ENCODE results near the gene MALAT1.
"Not testable (repeated sequence)": the region's sequence is repeated elsewhere in the genome, so short reads cannot be mapped to it uniquely, and the experiment has no call there.

The MALAT1 gene

GRCh38 chr11:65459552-65459951, 39.3 kb upstream of the MALAT1 start:
- Histone ChIP-seq H3K27me3 (ENCODE audit: low read length) (no peaks in the 10 kb centered on the region), H3F3A (ENCODE audit: insufficient read depth) (peaks cover 34% of the 10 kb centered on the region), H3K79me2 (ENCODE audit: insufficient read depth, low read length) (peaks cover 19% of the 10 kb centered on the region), H3K9me3 (ENCODE audit: insufficient read depth, low read length) (no peaks in the 10 kb centered on the region), H3K36me3 (ENCODE audit: low read length) (no peaks in the 10 kb centered on the region), H4K20me1 (ENCODE audit: low read depth, low read length) (no peaks in the 10 kb centered on the region), H3K4me3 (ENCODE audit: insufficient read depth, low read length, poor library complexity, severe bottlenecking) (no peak overlapping the region), H3K9ac (ENCODE audit: low read length) (no peak overlapping the region), H3K9me2 (replicated peaks; ENCODE audit: insufficient read depth, low read length) (no peaks in the 10 kb centered on the region), H2AFZ (ENCODE audit: low read depth, low read length, severe bottlenecking) (no peak overlapping the region), H3K27ac (ENCODE audit: low read depth, low read length) (no peak overlapping the region), H3K4me2 (ENCODE audit: low read depth, low read length, poor library complexity, severe bottlenecking) (no peak overlapping the region)
- TF ChIP-seq EZH2phosphoT487 (conservative IDR thresholded peaks at IDR 0.05; ENCODE audit: low read length): no peak
- TF ChIP-seq CTCF (IDR thresholded peaks at IDR 0.05; ENCODE audit: insufficient read depth, low read length, poor library complexity, severe bottlenecking): no peak

- not testable (repeated sequence) for H3K4me3 ChIP-seq (ENCODE audit: insufficient read depth, low read length, poor library complexity, severe bottlenecking); H3K36me3 ChIP-seq (ENCODE audit: low read length); H2AFZ ChIP-seq (ENCODE audit: low read depth, low read length, severe bottlenecking)
Observed at GRCh38 chr11:65465471-65465870, 33.4 kb upstream of the MALAT1 start.

GRCh38 chr11:65467306-65467705, 31.5 kb upstream of the MALAT1 start:
- not testable (repeated sequence) for H3K9me3 ChIP-seq (ENCODE audit: insufficient read depth, low read length); H3K4me2 ChIP-seq (ENCODE audit: low read depth, low read length, poor library complexity, severe bottlenecking); H3K27me3 ChIP-seq (ENCODE audit: low read length); H3K4me3 ChIP-seq (ENCODE audit: insufficient read depth, low read length, poor library complexity, severe bottlenecking); H3K27ac ChIP-seq (ENCODE audit: low read depth, low read length); H3K9ac ChIP-seq (ENCODE audit: low read length); H3K36me3 ChIP-seq (ENCODE audit: low read length); H3K9me2 ChIP-seq (replicated peaks; ENCODE audit: insufficient read depth, low read length); H4K20me1 ChIP-seq (ENCODE audit: low read depth, low read length); H3K79me2 ChIP-seq (ENCODE audit: insufficient read depth, low read length); H2AFZ ChIP-seq (ENCODE audit: low read depth, low read length, severe bottlenecking); H3F3A ChIP-seq (ENCODE audit: insufficient read depth)

More at GRCh38 chr11:65465471-65465870, 33.4 kb upstream of the MALAT1 start:
- not testable (repeated sequence) for H3K9me2 ChIP-seq (replicated peaks; ENCODE audit: insufficient read depth, low read length); H3K27ac ChIP-seq (ENCODE audit: low read depth, low read length); H3K79me2 ChIP-seq (ENCODE audit: insufficient read depth, low read length); H4K20me1 ChIP-seq (ENCODE audit: low read depth, low read length); H3K9ac ChIP-seq (ENCODE audit: low read length); H3K9me3 ChIP-seq (ENCODE audit: insufficient read depth, low read length); H3K27me3 ChIP-seq (ENCODE audit: low read length); H3K4me2 ChIP-seq (ENCODE audit: low read depth, low read length, poor library complexity, severe bottlenecking)
- peaks cover 17% of the 10 kb centered on the region; the same call in 1 of the 2 replicates for H3F3A ChIP-seq (ENCODE audit: insufficient read depth)

- Histone ChIP-seq H3K9me3 (ENCODE audit: insufficient read depth, low read length) (no peaks in the 10 kb centered on the region), H3K4me3 (ENCODE audit: insufficient read depth, low read length, poor library complexity, severe bottlenecking) (no peak overlapping the region), H2AFZ (ENCODE audit: low read depth, low read length, severe bottlenecking) (no peak overlapping the region), H3K27me3 (ENCODE audit: low read length) (no peaks in the 10 kb centered on the region), H3K79me2 (ENCODE audit: insufficient read depth, low read length) (no peaks in the 10 kb centered on the region), H3K4me2 (ENCODE audit: low read depth, low read length, poor library complexity, severe bottlenecking) (no peak overlapping the region), H3K9ac (ENCODE audit: low read length) (no peak overlapping the region), H3K27ac (ENCODE audit: low read depth, low read length) (no peak overlapping the region), H3F3A (ENCODE audit: insufficient read depth) (peaks cover 12% of the 10 kb centered on the region; the same call in 1 of the 2 replicates), H4K20me1 (ENCODE audit: low read depth, low read length) (no peaks in the 10 kb centered on the region), H3K36me3 (ENCODE audit: low read length) (no peaks in the 10 kb centered on the region), H3K9me2 (replicated peaks; ENCODE audit: insufficient read depth, low read length) (no peaks in the 10 kb centered on the region)
- TF ChIP-seq CTCF (IDR thresholded peaks at IDR 0.05; ENCODE audit: insufficient read depth, low read length, poor library complexity, severe bottlenecking): peak; percentile 41
- TF ChIP-seq EZH2phosphoT487 (conservative IDR thresholded peaks at IDR 0.05; ENCODE audit: low read length): no peak
Observed at GRCh38 chr11:65468874-65469333, 29.9 kb upstream of the MALAT1 start.

Measured in SU-DHL-6 (cell line).